C4-2B (cell line): ENCODE data around the gene LRRC32.

Source experiments
- CTCF ChIP-seq: fragments of 450-650 bp; conservative IDR thresholded peaks from 2 replicates; pipeline ENCODE4 v1.5.1; 2017; ENCODE audit warnings: mild to moderate bottlenecking
- ZFX ChIP-seq: fragments of 450-650 bp; IDR thresholded peaks from 2 replicates; pipeline ENCODE4 v1.6.1; 2017

DNA sequence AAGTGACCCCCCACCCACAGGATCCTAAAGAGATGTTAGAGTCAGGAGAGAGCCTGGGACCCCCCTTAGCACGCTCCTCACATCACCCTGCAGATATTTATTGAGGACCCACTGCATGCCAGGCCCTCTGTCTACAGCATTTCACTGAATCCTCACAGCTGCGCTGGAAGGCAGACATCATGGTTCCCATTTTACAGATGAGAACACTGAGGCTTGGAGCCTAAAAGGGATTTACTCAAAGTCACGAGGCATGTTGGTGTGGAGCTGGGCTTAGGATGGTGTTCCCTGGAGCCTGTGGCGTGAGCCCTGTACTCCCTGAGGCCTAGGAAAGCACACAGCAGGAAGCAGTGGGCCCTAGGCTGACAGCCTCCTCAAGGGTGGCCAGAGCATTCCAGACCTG is 39.2 kb upstream of the LRRC32 start:
- no peak for TF ChIP-seq CTCF
- no peak for TF ChIP-seq ZFX
